Liver (tissue), 9 donors: ENCODE measurements around the gene B3GNT9. TPM values are rescaled to one million over a fixed set of nuclear protein-coding genes. Genes with fewer than 3 reads are reported as not detected.

Source experiments
- DNase-seq: peaks from one replicate; pipeline ENCODE4 v3.0.0-alpha.2; 2017; ENCODE audit warnings: low spot score
- H3K27ac ChIP-seq, 2 donors: one replicate each; pipeline ENCODE4 v1.7.0; 2013; ENCODE audit warnings: inconsistent platforms in 2 of 2, low read length in 2 of 2, control low read depth in 1 of 2, low read depth in 1 of 2, mild to moderate bottlenecking in 1 of 2
- H3K27me3 ChIP-seq, 4 donors: one replicate each; pipeline versions ENCODE4 v1.6.1 to v1.7.0; 2013; ENCODE audit warnings: low read length in 3 of 4, inconsistent platforms in 1 of 4, mild to moderate bottlenecking in 1 of 4, moderate library complexity in 1 of 4; ENCODE audit not compliant: control insufficient read depth in 4 of 4, insufficient read depth in 4 of 4
- H3K36me3 ChIP-seq, 4 donors: one replicate each; pipeline versions ENCODE4 v1.6.1 to v1.7.0; 2013; ENCODE audit warnings: low read length in 3 of 4, mild to moderate bottlenecking in 3 of 4, low read depth in 1 of 4, moderate library complexity in 1 of 4; ENCODE audit not compliant: control insufficient read depth in 4 of 4, insufficient read depth in 3 of 4
- H3K4me1 ChIP-seq, 4 donors: one replicate each; pipeline versions ENCODE4 v1.6.1 to v1.7.0; 2013; ENCODE audit warnings: low read length in 3 of 4, mild to moderate bottlenecking in 3 of 4, moderate library complexity in 1 of 4; ENCODE audit not compliant: control insufficient read depth in 4 of 4, insufficient read depth in 4 of 4
- H3K4me3 ChIP-seq, 3 donors: one replicate each; pipeline versions ENCODE4 v1.6.1 to v1.7.0; 2013; ENCODE audit warnings: low read length in 3 of 3, control low read depth in 1 of 3, low read depth in 1 of 3, mild to moderate bottlenecking in 1 of 3
- H3K9ac ChIP-seq, 2 donors: one replicate each; pipeline ENCODE4 v1.7.0; 2013; ENCODE audit warnings: low read length in 2 of 2, mild to moderate bottlenecking in 2 of 2, moderate library complexity in 2 of 2, control low read depth in 1 of 2, low read depth in 1 of 2
- H3K9me3 ChIP-seq, 4 donors: one replicate each; pipeline versions ENCODE4 v1.6.1 to v1.7.0; 2013; ENCODE audit warnings: low read length in 3 of 4; ENCODE audit not compliant: control insufficient read depth in 4 of 4
- EGR1 ChIP-seq, 2 donors: IDR thresholded peaks; 2 replicates each; pipeline ENCODE4 v1.6.1; 2016 to 2018; ENCODE audit warnings: antibody characterized with exemption in 2 of 2, low read depth in 2 of 2
- FOXA1 ChIP-seq: IDR thresholded peaks from 2 replicates; pipeline ENCODE4 v1.6.1; 2016; ENCODE audit warnings: antibody characterized with exemption
- FOXA2 ChIP-seq: IDR thresholded peaks from 2 replicates; pipeline ENCODE4 v1.6.1; 2016; ENCODE audit warnings: antibody characterized with exemption
- GABPA ChIP-seq, 2 donors: IDR thresholded peaks in 1 of 2; conservative IDR thresholded peaks in 1 of 2; 2 replicates each; pipeline ENCODE4 v1.6.1; 2016; ENCODE audit warnings: antibody characterized with exemption in 2 of 2, mild to moderate bottlenecking in 1 of 2, moderate library complexity in 1 of 2
- HNF4A ChIP-seq, 2 donors: conservative IDR thresholded peaks; 2 replicates each; pipeline ENCODE4 v1.6.1; 2016; ENCODE audit warnings: antibody characterized with exemption in 2 of 2, mild to moderate bottlenecking in 2 of 2
- HNF4G ChIP-seq: IDR thresholded peaks from 2 replicates; pipeline ENCODE4 v1.6.1; 2016; ENCODE audit warnings: antibody characterized with exemption
- JUND ChIP-seq, 2 donors: IDR thresholded peaks; 2 replicates each; pipeline ENCODE4 v1.6.1; 2016; ENCODE audit warnings: antibody characterized with exemption in 2 of 2
- NR2F2 ChIP-seq: IDR thresholded peaks from 2 replicates; pipeline ENCODE4 v1.6.1; 2016; ENCODE audit warnings: antibody characterized with exemption
- RAD21 ChIP-seq, 2 donors: IDR thresholded peaks; 2 replicates each; pipeline ENCODE4 v1.6.1; 2016; ENCODE audit warnings: antibody characterized with exemption in 2 of 2, mild to moderate bottlenecking in 2 of 2
- RXRA ChIP-seq, 2 donors: IDR thresholded peaks; 2 replicates each; pipeline ENCODE4 v1.6.1; 2017 to 2018; ENCODE audit warnings: antibody characterized with exemption in 2 of 2, mild to moderate bottlenecking in 1 of 2
- SP1 ChIP-seq: IDR thresholded peaks from 2 replicates; pipeline ENCODE4 v1.6.1; 2018; ENCODE audit warnings: antibody characterized with exemption, mild to moderate bottlenecking
- TAF1 ChIP-seq: conservative IDR thresholded peaks from 2 replicates; pipeline ENCODE4 v1.6.1; 2016; ENCODE audit warnings: antibody characterized with exemption, mild to moderate bottlenecking
- YY1 ChIP-seq: IDR thresholded peaks from 2 replicates; pipeline ENCODE4 v1.6.1; 2016; ENCODE audit warnings: antibody characterized with exemption, mild to moderate bottlenecking
- WGBS: extraction: QIAGEN DNeasy Blood & Tissue Kit; methylation state at CpG from one replicate; pipeline ENCODE4 v1.1.7; 2013; 5-methylcytosine and 5-hydroxymethylcytosine counted together
- polyA plus RNA-seq, 2 donors: library from polyadenylated mRNA; stranded (reverse) in 1 of 2; unstranded in 1 of 2; fragments of 200-250 nt in 1 of 2; fragments of >200 nt in 1 of 2; fragmentation: Nextera tagmentation in 1 of 2; extraction: Ambion mirVana in 1 of 2; gene quantifications; one replicate each; pipeline versions ENCODE4 v1.2.1 to v1.2.3, GENCODE V29; 2013 to 2015
- total RNA-seq, 2 donors: library from RNA; depleted of rRNA; stranded (reverse); fragments of >200 nt; gene quantifications; one replicate each; pipeline ENCODE4 v1.2.3, GENCODE V29; 2014
- TF ChIP-seq, protein P1 (sequence below): IDR thresholded peaks from 2 replicates; pipeline ENCODE4 v1.6.1; 2016; ENCODE audit warnings: antibody characterized with exemption
- TF ChIP-seq, protein P2 (sequence below): IDR thresholded peaks from 2 replicates; pipeline ENCODE4 v1.6.1; 2016; ENCODE audit warnings: antibody characterized with exemption
- TF ChIP-seq, protein P3 (sequence below): IDR thresholded peaks from 2 replicates; pipeline ENCODE4 v1.6.1; 2016; ENCODE audit warnings: antibody characterized with exemption, mild to moderate bottlenecking
- donor health status: healthy.
- donor health status: healthy.
- donor health status: healthy.
- donor health status: healthy.
- donor health status: healthy.

The B3GNT9 gene
- total and polyA plus RNA-seq, 4 donors = 0.43 to 2.3 (median 1.4) TPM

DNA sequence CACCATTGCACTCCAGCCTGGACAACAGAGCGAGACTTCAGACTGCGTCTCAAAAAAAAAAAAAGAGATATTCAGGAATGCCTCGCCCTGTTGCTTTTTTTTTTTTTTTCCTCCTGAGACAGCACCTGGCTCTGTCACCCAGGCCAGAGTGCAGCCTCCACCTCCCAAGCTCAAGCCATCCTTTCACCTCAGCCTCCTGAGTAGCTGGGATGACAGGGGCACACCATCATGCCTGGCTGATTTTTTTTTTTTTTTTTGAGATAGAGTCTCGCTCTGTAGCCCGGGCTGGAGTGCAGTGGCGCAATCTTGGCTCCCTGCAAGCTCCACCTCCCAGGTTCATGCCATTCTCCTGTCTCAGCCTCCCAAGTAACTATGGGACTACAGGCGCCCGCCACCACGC, 33.1 kb downstream of the B3GNT9 start (continued):
- TF ChIP-seq, protein P1, sequence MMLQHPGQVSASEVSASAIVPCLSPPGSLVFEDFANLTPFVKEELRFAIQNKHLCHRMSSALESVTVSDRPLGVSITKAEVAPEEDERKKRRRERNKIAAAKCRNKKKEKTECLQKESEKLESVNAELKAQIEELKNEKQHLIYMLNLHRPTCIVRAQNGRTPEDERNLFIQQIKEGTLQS = no peak
- TF ChIP-seq RXRA (IDR thresholded peaks at IDR 0.05) = no peak

GRCh38 chr16:67116388-67117311, 34.1 kb downstream of the B3GNT9 start:
- Histone ChIP-seq H3K9ac (no peak overlapping the region), H3K4me1 (peaks cover 6 to 51% (median 37%) of the 10 kb centered on the region in 4 donors), H3K27me3 (no peaks in the 10 kb centered on the region), H3K4me3 (no peak overlapping the region), H3K27ac (peak overlapping the region; percentile 75 to 77), H3K9me3 (no peaks in the 10 kb centered on the region), H3K36me3 (peaks cover 4 to 15% (median 10%) of the 10 kb centered on the region in 4 donors)
- WGBS = 36% methylated on average over 13 of the region's 13 CpGs
- TF ChIP-seq RAD21 (IDR thresholded peaks at IDR 0.05) (no peak), GABPA (IDR thresholded peaks at IDR 0.05 in 1 of 2, conservative IDR thresholded peaks at IDR 0.05 in 1 of 2) (no peak), TAF1 (no peak), JUND (IDR thresholded peaks at IDR 0.05) (peak in 1 of 2 donors; percentile 43), HNF4A (conservative IDR thresholded peaks at IDR 0.05) (peak in 1 of 2 donors; percentile 39), RXRA (IDR thresholded peaks at IDR 0.05) (peak in 1 of 2 donors; percentile 9), FOXA1 (no peak)
- TF ChIP-seq, protein P1 = no peak
- TF ChIP-seq, protein P2, sequence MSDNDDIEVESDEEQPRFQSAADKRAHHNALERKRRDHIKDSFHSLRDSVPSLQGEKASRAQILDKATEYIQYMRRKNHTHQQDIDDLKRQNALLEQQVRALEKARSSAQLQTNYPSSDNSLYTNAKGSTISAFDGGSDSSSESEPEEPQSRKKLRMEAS = peak; percentile 6
- no peak for DNase-seq

DNA sequence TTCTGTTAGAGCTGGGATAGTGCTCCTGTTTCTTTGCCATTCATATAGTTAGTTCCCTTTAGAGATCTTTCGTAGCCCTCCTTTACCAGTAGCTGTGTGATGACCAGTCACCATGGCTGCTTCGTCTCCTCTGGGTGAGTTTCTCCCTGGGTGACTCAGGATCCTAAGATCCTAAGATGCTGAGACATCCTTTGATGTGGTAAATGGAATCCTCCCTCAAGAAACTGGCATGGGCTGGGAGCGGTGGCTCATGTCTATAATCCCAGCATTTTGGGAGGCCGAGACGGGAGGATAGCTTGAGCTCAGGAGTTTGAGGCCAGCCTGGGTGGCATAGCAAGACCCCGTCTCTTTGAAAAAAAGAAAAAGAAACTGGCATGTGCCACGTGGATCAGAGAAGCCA, 35.2 kb downstream of the B3GNT9 start:
- Histone ChIP-seq H3K4me1 (peaks cover 6 to 54% (median 41%) of the 10 kb centered on the region in 4 donors), H3K9ac (no peak overlapping the region), H3K9me3 (no peaks in the 10 kb centered on the region), H3K4me3 (no peak overlapping the region), H3K36me3 (peaks cover 0 to 9% (median 6%) of the 10 kb centered on the region in 4 donors), H3K27me3 (no peaks in the 10 kb centered on the region), H3K27ac (peak overlapping the region; percentile 75 to 77)
- no peak for DNase-seq
- WGBS = 87% methylated on average over 7 of the region's 7 CpGs
- TF ChIP-seq, protein P2 = no peak
- TF ChIP-seq FOXA2 = no peak

- Histone ChIP-seq H3K36me3 (peaks cover 0 to under 1% (median 0%) of the 10 kb centered on the region in 4 donors), H3K9me3 (no peaks in the 10 kb centered on the region), H3K9ac (no peak overlapping the region), H3K4me3 (no peak overlapping the region), H3K27me3 (no peaks in the 10 kb centered on the region), H3K27ac (peak overlapping the region; percentile 75 to 76), H3K4me1 (peaks cover 6 to 58% (median 42%) of the 10 kb centered on the region in 4 donors)
- TF ChIP-seq RXRA (IDR thresholded peaks at IDR 0.05) = no peak
- TF ChIP-seq, protein P2 = no peak
- no peak for TF ChIP-seq GABPA (IDR thresholded peaks at IDR 0.05 in 1 of 2, conservative IDR thresholded peaks at IDR 0.05 in 1 of 2)
- no peak for TF ChIP-seq EGR1 (IDR thresholded peaks at IDR 0.05; ENCODE audit: low read depth in 2 of 2)
- TF ChIP-seq, protein P3, sequence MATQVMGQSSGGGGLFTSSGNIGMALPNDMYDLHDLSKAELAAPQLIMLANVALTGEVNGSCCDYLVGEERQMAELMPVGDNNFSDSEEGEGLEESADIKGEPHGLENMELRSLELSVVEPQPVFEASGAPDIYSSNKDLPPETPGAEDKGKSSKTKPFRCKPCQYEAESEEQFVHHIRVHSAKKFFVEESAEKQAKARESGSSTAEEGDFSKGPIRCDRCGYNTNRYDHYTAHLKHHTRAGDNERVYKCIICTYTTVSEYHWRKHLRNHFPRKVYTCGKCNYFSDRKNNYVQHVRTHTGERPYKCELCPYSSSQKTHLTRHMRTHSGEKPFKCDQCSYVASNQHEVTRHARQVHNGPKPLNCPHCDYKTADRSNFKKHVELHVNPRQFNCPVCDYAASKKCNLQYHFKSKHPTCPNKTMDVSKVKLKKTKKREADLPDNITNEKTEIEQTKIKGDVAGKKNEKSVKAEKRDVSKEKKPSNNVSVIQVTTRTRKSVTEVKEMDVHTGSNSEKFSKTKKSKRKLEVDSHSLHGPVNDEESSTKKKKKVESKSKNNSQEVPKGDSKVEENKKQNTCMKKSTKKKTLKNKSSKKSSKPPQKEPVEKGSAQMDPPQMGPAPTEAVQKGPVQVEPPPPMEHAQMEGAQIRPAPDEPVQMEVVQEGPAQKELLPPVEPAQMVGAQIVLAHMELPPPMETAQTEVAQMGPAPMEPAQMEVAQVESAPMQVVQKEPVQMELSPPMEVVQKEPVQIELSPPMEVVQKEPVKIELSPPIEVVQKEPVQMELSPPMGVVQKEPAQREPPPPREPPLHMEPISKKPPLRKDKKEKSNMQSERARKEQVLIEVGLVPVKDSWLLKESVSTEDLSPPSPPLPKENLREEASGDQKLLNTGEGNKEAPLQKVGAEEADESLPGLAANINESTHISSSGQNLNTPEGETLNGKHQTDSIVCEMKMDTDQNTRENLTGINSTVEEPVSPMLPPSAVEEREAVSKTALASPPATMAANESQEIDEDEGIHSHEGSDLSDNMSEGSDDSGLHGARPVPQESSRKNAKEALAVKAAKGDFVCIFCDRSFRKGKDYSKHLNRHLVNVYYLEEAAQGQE = no peak
- no peak for TF ChIP-seq FOXA2
- TF ChIP-seq YY1 = no peak
- TF ChIP-seq, protein P1 = no peak
- no peak for TF ChIP-seq HNF4A (conservative IDR thresholded peaks at IDR 0.05)
- TF ChIP-seq JUND (IDR thresholded peaks at IDR 0.05) = no peak
- TF ChIP-seq RAD21 (IDR thresholded peaks at IDR 0.05) = no peak
- TF ChIP-seq SP1 = no peak
- no peak for TF ChIP-seq TAF1
- no peak for TF ChIP-seq NR2F2
- TF ChIP-seq FOXA1 = no peak
- TF ChIP-seq HNF4G = no peak
- 82% methylated on average over 2 of the region's 2 CpGs for WGBS
- no peak for DNase-seq
Observed at GRCh38 chr16:67114793-67115192, 36.0 kb downstream of the B3GNT9 start.
